PC-9 (cell line): Measurements from ENCODE around the gene KLHDC8A.

ENCODE experiments used
- CTCF ChIP-seq: fragments of 200-600 bp; sonication (generic); conservative IDR thresholded peaks from 2 replicates; pipeline ENCODE4 v1.6.1; 2017; ENCODE audit warnings: mixed run types, antibody characterized with exemption, mild to moderate bottlenecking, moderate library complexity
- EZH2 ChIP-seq: fragments of 200-600 bp; sonication (generic); IDR thresholded peaks from 2 replicates; pipeline ENCODE4 v1.8.0; 2017; ENCODE audit warnings: antibody characterized with exemption, low read depth

- no peak for TF ChIP-seq CTCF
- no peak for TF ChIP-seq EZH2
Observed at GRCh38 chr1:205309741-205310140, 47.0 kb downstream of the KLHDC8A start.
